WI38 (cell line): ENCODE results near the gene CCDC27.

Source experiments
- H3K4me3 ChIP-seq: 2 replicates; pipeline ENCODE4 v1.5.1; 2011; ENCODE audit warnings: low read depth, mild to moderate bottlenecking, control low read depth, low read length
- CTCF ChIP-seq: IDR thresholded peaks from 2 replicates; pipeline ENCODE4 v1.5.1; 2012; ENCODE audit warnings: low read depth, mild to moderate bottlenecking, control low read depth, low read length

Gene CCDC27

GRCh38 chr1:3734602-3735001, 17.6 kb upstream of the CCDC27 start:
- no peak overlapping the region for H3K4me3 ChIP-seq
- TF ChIP-seq CTCF = no peak

- no peak overlapping the region for H3K4me3 ChIP-seq
- no peak for TF ChIP-seq CTCF
Measured at GRCh38 chr1:3735027-3735681, 17.1 kb upstream of the CCDC27 start.

DNA sequence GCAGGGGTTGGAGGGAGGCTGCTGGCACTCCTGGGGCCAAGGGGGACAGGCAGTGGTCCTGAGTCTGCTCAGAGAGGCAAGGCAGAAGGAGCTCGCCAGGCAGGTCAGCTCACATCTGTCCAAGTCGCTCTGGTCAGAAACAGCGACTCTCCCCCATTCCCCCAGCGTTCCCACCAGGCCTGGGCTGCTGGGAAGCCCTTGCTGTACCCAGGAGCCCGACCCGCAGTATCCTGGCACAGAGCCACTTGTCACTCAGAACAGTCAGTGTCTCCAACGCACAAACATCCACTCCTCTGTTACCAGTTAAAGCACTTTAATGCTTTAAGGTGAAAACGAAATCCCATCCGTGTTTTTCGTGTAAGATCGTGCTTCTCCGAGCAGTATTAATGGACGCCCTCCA, 16.6 kb upstream of the CCDC27 start:
- TF ChIP-seq CTCF = no peak

DNA sequence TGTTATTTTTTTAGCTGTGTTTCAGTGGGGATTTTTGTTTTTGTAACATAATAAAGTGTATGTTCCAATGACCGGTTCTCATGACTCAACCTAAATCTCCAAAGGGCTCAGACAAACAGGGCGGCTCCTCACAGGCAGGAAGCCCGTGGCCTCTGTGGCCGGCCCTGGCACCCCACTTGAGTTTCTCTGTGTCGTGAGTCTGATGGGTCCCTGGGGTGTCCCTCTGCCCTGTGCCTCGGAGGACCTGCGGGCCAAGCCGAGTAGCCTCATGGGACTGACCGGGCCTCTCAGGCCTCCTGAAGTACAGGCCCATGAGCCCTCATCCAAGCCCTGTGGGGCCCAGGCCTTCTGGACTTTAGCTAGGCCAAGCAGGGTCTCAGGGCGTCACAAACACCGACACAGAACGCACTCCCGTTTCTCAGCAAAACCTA, 16.1 kb upstream of the CCDC27 start:
- H3K4me3 ChIP-seq = no peak overlapping the region
- TF ChIP-seq CTCF = no peak

More for the DNA sequence above, 16.6 kb upstream of the CCDC27 start:
- no peak overlapping the region for H3K4me3 ChIP-seq

GRCh38 chr1:3736708-3737107, 15.5 kb upstream of the CCDC27 start:
- no peak for TF ChIP-seq CTCF

GRCh38 chr1:3738943-3739342, 13.3 kb upstream of the CCDC27 start:
- no peak overlapping the region for H3K4me3 ChIP-seq
- no peak for TF ChIP-seq CTCF

More at GRCh38 chr1:3736708-3737107, 15.5 kb upstream of the CCDC27 start:
- no peak overlapping the region for H3K4me3 ChIP-seq

- no peak overlapping the region for H3K4me3 ChIP-seq
- no peak for TF ChIP-seq CTCF
Measured at GRCh38 chr1:3740042-3740441, 12.2 kb upstream of the CCDC27 start.
